ENCODE data around the gene CHST11.

CHST11 gene

DNA sequence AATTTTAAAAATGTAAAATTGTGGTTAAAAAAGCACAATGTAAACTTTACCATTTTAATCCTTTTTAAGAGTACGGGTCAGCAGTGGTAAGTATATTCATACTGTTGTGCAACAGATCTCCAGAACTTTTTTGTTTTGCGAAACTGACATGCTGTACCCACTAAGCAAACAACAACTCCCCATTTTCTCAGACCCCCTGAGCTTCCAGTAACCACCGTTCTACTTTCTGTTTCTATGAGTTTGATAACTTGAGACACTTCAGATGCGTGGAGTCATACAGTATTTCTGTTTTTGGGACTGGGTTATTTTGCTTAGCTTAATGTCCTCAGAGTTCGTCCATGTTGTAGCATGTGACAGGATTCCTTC is 38.0 kb downstream of the CHST11 start:
- no peaks in the 10 kb centered on the region for H3K27me3 ChIP-seq
- peaks cover 29% of the 10 kb centered on the region for H3K36me3 ChIP-seq
- TF ChIP-seq Cebpa-rat (IDR thresholded peaks at IDR 0.05): no peak
- H3K9me3 ChIP-seq: no peaks in the 10 kb centered on the region
- H3K4me2 ChIP-seq: peak overlapping the region; percentile 46
- H3K4me1 ChIP-seq: peaks cover 97% of the 10 kb centered on the region
- no peak overlapping the region for H3K9ac ChIP-seq
- H3K27ac ChIP-seq: peak overlapping the region; percentile 49; the same call in 1 of the 2 replicates
- H3K4me3 ChIP-seq: no peak overlapping the region
- H4K20me1 ChIP-seq: peaks cover 70% of the 10 kb centered on the region

DNA sequence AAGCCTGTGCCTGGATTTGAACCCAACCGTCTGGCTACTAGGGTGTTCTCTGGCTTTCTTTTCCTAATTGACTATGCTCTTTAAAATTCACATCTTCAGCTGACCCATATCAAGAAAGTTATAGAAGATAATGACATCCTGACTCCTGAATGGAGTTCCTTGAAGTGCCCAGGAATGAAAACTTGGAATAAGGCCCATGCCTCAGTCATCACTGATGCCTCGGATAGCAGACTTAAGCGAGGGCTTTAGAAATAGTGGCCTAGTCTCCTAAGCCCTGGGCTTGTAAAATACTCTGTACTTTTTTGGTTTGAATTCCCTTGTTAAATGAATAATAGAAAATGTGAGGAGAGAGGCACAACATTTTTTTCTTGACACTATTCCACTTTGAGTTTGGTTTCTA is 39.0 kb downstream of the CHST11 start:
- H4K20me1 ChIP-seq: peaks cover 74% of the 10 kb centered on the region

DNA sequence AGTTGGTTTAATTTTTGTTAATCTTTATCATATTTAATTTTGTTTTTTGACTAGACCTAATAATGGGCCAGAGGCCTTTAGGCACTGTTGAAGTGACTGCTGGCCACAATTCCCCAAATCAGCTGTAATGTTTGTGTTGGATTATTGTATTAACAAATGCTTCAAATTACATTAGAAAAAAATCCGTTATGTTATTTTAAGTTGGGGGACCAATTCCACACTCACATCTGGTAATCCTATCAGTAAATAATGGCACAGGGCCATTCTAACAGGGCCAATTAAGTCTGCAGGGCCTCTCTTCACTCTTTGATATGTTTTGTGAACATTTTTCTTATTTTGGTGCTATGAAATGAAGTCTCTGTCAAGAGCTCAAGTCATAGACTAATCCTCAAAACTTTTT is 39.6 kb downstream of the CHST11 start:
- H4K20me1 ChIP-seq: peaks cover 74% of the 10 kb centered on the region
- no peak for TF ChIP-seq Cebpa-rat (IDR thresholded peaks at IDR 0.05)
- no peaks in the 10 kb centered on the region for H3K9me3 ChIP-seq
- H3K27ac ChIP-seq: no peak overlapping the region; the same call in 1 of the 2 replicates
- H3K36me3 ChIP-seq: peaks cover 28% of the 10 kb centered on the region
- H3K27me3 ChIP-seq: no peaks in the 10 kb centered on the region
- H3K4me1 ChIP-seq: peaks cover 97% of the 10 kb centered on the region
- H3K9ac ChIP-seq: no peak overlapping the region
- H3K4me3 ChIP-seq: no peak overlapping the region
- H3K4me2 ChIP-seq: peak overlapping the region; percentile 76

More for the DNA sequence above, 39.0 kb downstream of the CHST11 start:
- Histone ChIP-seq H3K9ac (no peak overlapping the region), H3K4me3 (no peak overlapping the region), H3K4me2 (no peak overlapping the region; the same call in 1 of the 2 replicates), H3K36me3 (peaks cover 29% of the 10 kb centered on the region), H3K9me3 (no peaks in the 10 kb centered on the region), H3K27ac (no peak overlapping the region), H3K4me1 (peaks cover 97% of the 10 kb centered on the region), H3K27me3 (no peaks in the 10 kb centered on the region)
- no peak for TF ChIP-seq Cebpa-rat (IDR thresholded peaks at IDR 0.05)

DNA sequence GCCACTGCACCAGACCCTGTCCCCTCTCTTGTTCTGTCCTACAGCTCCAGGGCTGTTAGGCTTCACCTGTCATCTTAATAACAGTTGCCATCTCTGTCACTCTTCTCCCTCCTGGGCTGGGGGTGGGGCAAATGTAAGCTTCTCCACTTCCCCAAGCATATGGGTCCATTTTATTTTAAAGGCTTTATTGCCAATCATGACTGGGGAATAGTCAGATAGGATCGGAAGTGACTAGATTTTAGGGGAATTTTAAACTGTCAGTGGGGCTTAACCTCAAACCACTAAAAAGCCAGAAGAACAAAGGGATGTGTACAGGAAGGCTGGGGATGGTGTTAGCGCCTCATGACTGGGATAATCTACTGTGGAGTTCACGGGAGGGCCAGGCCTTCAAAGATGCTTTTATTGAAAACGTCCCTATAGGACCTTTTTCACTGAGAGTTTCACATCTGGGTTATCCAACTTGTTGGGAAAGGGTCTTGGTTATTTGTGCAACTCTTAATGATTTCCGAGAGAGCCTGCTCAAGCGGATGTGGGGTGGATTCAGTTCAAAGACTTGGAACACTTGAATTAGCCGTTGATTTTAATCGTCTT is 41.6 kb downstream of the CHST11 start:
- H3K4me3 ChIP-seq: no peak overlapping the region
- H4K20me1 ChIP-seq: peaks cover 85% of the 10 kb centered on the region
- TF ChIP-seq Cebpa-rat (IDR thresholded peaks at IDR 0.05): no peak
- peaks cover 32% of the 10 kb centered on the region for H3K36me3 ChIP-seq
- H3K27me3 ChIP-seq: no peaks in the 10 kb centered on the region
- no peak overlapping the region for H3K27ac ChIP-seq
- H3K4me2 ChIP-seq: peak overlapping the region; percentile 76
- H3K4me1 ChIP-seq: peaks cover 98% of the 10 kb centered on the region
- no peaks in the 10 kb centered on the region for H3K9me3 ChIP-seq
- H3K9ac ChIP-seq: no peak overlapping the region

DNA sequence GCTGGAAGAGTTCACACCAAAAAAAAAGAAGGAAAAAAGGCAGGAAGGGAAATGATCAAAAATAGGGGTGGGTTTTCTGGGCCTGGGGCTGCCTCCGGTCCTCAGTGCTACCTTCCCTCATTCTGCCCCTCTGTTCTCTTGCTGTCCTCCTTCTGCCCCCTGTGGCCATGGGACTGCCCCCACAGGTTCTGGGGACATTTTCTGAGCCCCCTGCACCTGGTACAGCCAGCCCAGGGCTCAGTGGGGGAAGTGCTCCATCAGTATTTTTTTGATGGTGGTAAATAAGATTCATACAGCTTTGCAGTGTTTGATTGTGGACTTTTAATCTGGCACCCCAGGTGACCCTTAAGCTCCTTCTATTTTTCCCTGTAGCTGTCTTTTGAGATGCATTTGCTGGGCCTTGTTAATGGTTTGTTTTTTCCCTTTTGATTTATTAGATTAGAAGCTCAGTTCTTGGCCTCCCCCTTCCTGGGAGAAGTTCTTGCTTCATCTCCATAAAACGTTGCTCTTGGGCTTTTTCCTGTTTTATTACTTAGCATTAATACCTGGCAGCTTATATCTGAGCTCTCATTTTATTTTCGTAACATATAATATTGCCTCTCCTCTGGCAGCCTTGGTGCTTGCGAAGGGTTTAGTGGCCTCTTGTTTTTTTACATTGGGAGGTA is 43.1 kb downstream of the CHST11 start:
- TF ChIP-seq Cebpa-rat (IDR thresholded peaks at IDR 0.05): no peak
- H3K4me1 ChIP-seq: peaks cover 98% of the 10 kb centered on the region
- no peak overlapping the region for H3K9ac ChIP-seq
- H3K27me3 ChIP-seq: no peaks in the 10 kb centered on the region
- H4K20me1 ChIP-seq: peaks cover 93% of the 10 kb centered on the region
- peaks cover 29% of the 10 kb centered on the region for H3K36me3 ChIP-seq
- H3K9me3 ChIP-seq: no peaks in the 10 kb centered on the region
- no peak overlapping the region for H3K27ac ChIP-seq
- peak overlapping the region; percentile 76 for H3K4me2 ChIP-seq
- no peak overlapping the region for H3K4me3 ChIP-seq

DNA sequence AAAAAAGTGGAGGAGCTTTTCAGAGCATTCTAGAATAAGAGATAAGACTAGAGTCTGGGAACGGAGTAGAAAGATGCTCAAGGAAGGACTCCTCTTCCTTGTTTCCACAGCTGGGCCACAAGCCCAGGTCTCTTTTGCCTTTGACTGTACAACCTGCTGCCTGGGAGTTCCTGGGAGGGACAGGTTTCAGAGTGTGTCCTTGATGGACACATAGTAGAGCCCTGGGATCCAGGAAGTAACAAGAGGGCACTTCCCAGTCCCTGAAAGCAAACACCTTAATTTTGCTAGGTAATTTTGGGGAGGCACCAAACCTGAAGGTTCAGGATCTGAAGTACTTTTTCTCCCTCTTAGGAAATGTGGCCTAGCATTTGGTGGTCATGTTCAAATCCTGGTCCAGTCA is 44.4 kb downstream of the CHST11 start:
- no peak overlapping the region for H3K4me3 ChIP-seq
- H4K20me1 ChIP-seq: peaks cover 100% of the 10 kb centered on the region
- H3K9me3 ChIP-seq: no peaks in the 10 kb centered on the region
- H3K27me3 ChIP-seq: no peaks in the 10 kb centered on the region
- H3K36me3 ChIP-seq: peaks cover 24% of the 10 kb centered on the region
- no peak for TF ChIP-seq Cebpa-rat (IDR thresholded peaks at IDR 0.05)
- peaks cover 100% of the 10 kb centered on the region for H3K4me1 ChIP-seq
- peak overlapping the region; percentile 76 for H3K4me2 ChIP-seq
- peak overlapping the region; percentile 43; the same call in 1 of the 2 replicates for H3K27ac ChIP-seq
- peak overlapping the region; percentile 5; the same call in 1 of the 2 replicates for H3K9ac ChIP-seq

DNA sequence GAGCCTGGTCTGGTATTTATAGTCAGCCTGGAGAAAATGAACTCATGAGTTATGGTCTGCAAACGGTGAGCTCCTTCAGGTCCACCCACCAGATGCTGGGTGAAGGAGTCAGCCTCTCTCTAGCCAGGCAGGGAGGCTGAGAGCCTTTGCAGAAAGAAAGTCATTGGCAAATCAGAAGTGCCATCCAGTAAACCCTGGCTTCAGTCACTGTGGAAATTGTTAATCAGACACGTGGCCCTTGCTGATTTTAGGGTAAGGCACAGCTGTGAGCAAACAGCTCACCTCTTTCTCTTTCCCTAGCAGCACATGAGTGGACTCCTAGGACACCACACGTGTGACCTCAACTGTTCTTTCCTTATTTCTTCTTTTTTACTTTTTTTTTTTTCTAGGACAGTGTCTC is 44.9 kb downstream of the CHST11 start:
- Histone ChIP-seq H3K27ac (peak overlapping the region; percentile 43), H3K36me3 (peaks cover 24% of the 10 kb centered on the region), H3K4me3 (no peak overlapping the region)

DNA sequence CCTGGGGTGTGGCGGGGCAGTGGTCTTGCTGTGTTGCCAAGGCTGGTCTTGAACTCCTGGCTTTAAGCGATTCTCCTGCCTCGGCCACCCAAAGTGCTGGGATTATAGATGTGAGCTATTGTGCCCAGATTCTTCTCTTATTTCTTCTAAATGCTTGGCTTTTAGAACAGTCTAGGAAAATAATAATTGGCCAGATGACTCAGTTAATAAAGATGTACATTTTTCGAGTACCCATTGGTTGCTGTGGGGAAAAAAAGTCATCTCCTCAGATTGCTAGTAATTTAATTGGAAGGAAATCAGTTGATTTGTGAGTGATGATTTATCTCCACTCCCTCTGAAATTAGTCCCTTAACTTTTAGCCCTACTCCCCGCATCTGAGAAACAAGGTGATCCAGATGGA is 45.5 kb downstream of the CHST11 start:
- Histone ChIP-seq H3K9me3 (0 out of 2 replicates have a peak, but pooled peaks cover 8% of the 10 kb centered on the region), H3K27me3 (no peaks in the 10 kb centered on the region), H4K20me1 (peaks cover 100% of the 10 kb centered on the region), H3K27ac (peak overlapping the region; percentile 43; the same call in 1 of the 2 replicates), H3K4me3 (no peak overlapping the region), H3K4me2 (0 out of 2 replicates have a peak overlapping the region, but pooled peaks have one; percentile 76), H3K9ac (no peak overlapping the region), H3K4me1 (peaks cover 100% of the 10 kb centered on the region), H3K36me3 (peaks cover 29% of the 10 kb centered on the region)
- TF ChIP-seq Cebpa-rat (IDR thresholded peaks at IDR 0.05): no peak

More for the DNA sequence above, 44.9 kb downstream of the CHST11 start:
- Histone ChIP-seq H3K9me3 (0 out of 2 replicates have a peak, but pooled peaks cover 2% of the 10 kb centered on the region), H3K27me3 (no peaks in the 10 kb centered on the region), H3K9ac (peak overlapping the region; percentile 5; the same call in 1 of the 2 replicates), H4K20me1 (peaks cover 100% of the 10 kb centered on the region), H3K4me2 (peak overlapping the region; percentile 76), H3K4me1 (peaks cover 100% of the 10 kb centered on the region)
- TF ChIP-seq Cebpa-rat (IDR thresholded peaks at IDR 0.05): no peak

DNA sequence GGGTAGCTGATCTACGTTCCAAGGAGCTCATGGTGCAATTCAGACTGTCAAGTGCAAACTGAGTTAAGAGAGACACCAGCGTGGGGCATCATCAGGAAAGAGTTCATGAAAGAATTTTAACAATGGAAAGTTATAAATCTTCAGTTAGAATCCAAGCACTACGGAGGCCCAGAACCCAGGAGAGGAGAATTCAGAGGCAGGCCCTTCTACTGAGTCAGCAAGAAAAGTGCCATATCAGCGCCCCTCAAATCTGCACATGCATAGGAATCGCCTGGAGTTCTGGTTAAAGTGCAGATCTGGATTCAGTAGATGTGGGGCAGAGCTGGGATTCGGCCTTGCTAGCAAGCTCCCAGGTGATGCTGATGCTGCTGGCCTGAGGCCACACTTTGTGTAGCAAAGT is 45.9 kb downstream of the CHST11 start:
- peaks cover 12% of the 10 kb centered on the region; the same call in 1 of the 2 replicates for H3K9me3 ChIP-seq
- peaks cover 100% of the 10 kb centered on the region for H4K20me1 ChIP-seq
- H3K4me3 ChIP-seq: no peak overlapping the region
- TF ChIP-seq Cebpa-rat (IDR thresholded peaks at IDR 0.05): no peak
- no peaks in the 10 kb centered on the region for H3K27me3 ChIP-seq
- H3K4me2 ChIP-seq: 0 out of 2 replicates have a peak overlapping the region, but pooled peaks have one; percentile 58
- H3K9ac ChIP-seq: no peak overlapping the region
- H3K36me3 ChIP-seq: peaks cover 33% of the 10 kb centered on the region
- no peak overlapping the region for H3K27ac ChIP-seq
- H3K4me1 ChIP-seq: peaks cover 100% of the 10 kb centered on the region

DNA sequence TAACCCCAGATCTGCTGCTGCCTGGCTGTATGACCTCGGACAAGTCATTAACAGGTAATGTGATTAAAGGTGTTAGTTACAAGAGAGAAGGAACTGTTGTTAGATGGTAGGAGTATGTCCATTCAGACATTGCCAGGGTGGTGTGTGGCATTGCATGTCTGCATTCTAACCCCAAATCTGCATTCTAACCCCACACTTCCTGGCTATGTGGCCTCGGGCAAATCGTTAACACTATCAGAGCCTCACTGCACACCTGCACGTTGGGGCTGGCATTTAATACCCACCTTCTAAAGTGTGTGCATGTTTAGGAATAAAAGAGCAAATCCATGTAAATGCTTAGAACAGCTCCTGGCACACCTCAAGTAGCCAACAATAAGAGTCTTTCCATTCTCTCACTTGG is 46.4 kb downstream of the CHST11 start:
- no peak overlapping the region for H3K4me3 ChIP-seq
- H3K9me3 ChIP-seq: peaks cover 17% of the 10 kb centered on the region
- peaks cover 39% of the 10 kb centered on the region for H3K36me3 ChIP-seq
- peaks cover 100% of the 10 kb centered on the region for H4K20me1 ChIP-seq
- TF ChIP-seq Cebpa-rat (IDR thresholded peaks at IDR 0.05): no peak
- H3K4me2 ChIP-seq: peak overlapping the region; percentile 58
- no peaks in the 10 kb centered on the region for H3K27me3 ChIP-seq
- H3K9ac ChIP-seq: no peak overlapping the region
- no peak overlapping the region for H3K27ac ChIP-seq
- H3K4me1 ChIP-seq: peaks cover 100% of the 10 kb centered on the region
